Motor neuron (in vitro differentiated cells): Measurements from ENCODE around the gene RABEP2. TPM values are rescaled to one million over a fixed set of nuclear protein-coding genes. Genes with fewer than 3 reads are reported as not detected.
"Not testable (repeated sequence)": the region's sequence is repeated elsewhere in the genome, so short reads cannot be mapped to it uniquely, and the experiment has no call there.

ENCODE experiments used
- ATAC-seq, 8 experiments: fragments of 200-7000 bp; cut with Tn5 transposase; replicated peaks in 6 of 8; 2 replicates each; pipeline ENCODE4 v1.8.0; 2021; ENCODE audit warnings: mild to moderate bottlenecking in 8 of 8, moderate library complexity in 8 of 8
- H3K27ac ChIP-seq, 2 donors: fragments of 250-450 bp; sonication (Bioruptor Pico); 2 replicates each; pipeline ENCODE4 v1.9.0; 2021; ENCODE audit warnings: antibody characterized with exemption in 2 of 2, mild to moderate bottlenecking in 2 of 2, moderate library complexity in 1 of 2
- H3K4me1 ChIP-seq, 2 donors: fragments of 250-450 bp; sonication (Bioruptor Pico); replicated peaks in 1 of 2; 2 replicates each; pipeline ENCODE4 v1.6.1; 2021; ENCODE audit warnings: antibody characterized with exemption in 2 of 2, mild to moderate bottlenecking in 2 of 2, moderate library complexity in 1 of 2
- H3K4me3 ChIP-seq, 5 donors: fragments of 250-450 bp; sonication (Bioruptor Pico); 2 replicates each; pipeline ENCODE4 v1.9.0; 2021; ENCODE audit warnings: antibody characterized with exemption in 5 of 5, mild to moderate bottlenecking in 5 of 5, moderate library complexity in 4 of 5
- WGBS, 10 experiments: fragments of 450-650 bp; shearing (Covaris generic); methylation state at CpG; one replicate each; pipeline ENCODE4 v1.0.0; 2022; 5-methylcytosine and 5-hydroxymethylcytosine counted together
- in situ Hi-C, 9 experiments: fragments of 400-800 bp; cut with MboI; loops; one replicate each; pipeline ENCODE4 v1.15.0; 2021; ENCODE audit warnings: low sequenced_read_pairs in 9 of 9, low pct_unique_long_range_greater_than_20kb in 2 of 9; ENCODE audit not compliant: unreplicated experiment in 9 of 9
- total RNA-seq, 8 experiments: library from RNA; unstranded; fragments of 300-600 nt; gene quantifications; 2 replicates each; pipeline versions ENCODE4 v1.2.3 to v1.2.4, GENCODE V29; 2022

RABEP2 gene
- total RNA-seq, 8 experiments from 2014 or later, result 8.2 to 22.9 (median 11.1) TPM

- in situ Hi-C loops, result no loop called here
- ATAC-seq, result no peak
- WGBS, 10 experiments, result 45 to 92% (median 83%) methylated on average over 1 to 5 of the region's 15 CpGs; no CpG with 5 or more reads in 5 of the 10 experiments
Observed at GRCh38 chr16:28898266-28898665, 26.8 kb downstream of the RABEP2 start.

DNA sequence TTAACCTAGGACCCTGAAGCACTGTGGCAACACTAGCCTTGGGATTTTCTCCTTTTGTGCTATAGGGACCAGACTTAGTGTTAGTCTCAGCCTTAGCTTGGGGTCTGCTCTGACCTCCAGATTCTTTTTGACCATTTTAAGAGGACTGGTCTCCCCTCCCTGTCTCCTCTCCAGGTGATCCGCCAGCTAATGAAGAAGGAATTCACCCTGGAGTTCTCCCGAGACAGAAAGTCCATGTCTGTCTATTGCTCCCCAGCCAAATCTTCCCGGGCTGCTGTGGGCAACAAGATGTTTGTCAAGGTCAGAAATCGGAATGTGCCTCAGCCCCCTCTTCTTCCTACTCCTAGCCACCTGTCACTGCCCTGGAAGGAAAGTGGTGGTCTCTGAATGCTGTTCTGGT lies 27.2 kb downstream of the RABEP2 start:
- 60 to 100% (median 80%) methylated on average over 1 to 3 of the region's 4 CpGs; no CpG with 5 or more reads in 4 of the 10 experiments for WGBS, 10 experiments
- H3K4me3 ChIP-seq, result no peak overlapping the region
- no peaks in the 10 kb centered on the region for H3K4me1 ChIP-seq
- no peak overlapping the region for H3K27ac ChIP-seq
- ATAC-seq, result no peak
- in situ Hi-C loops, result no loop called here

More at GRCh38 chr16:28898266-28898665, 26.8 kb downstream of the RABEP2 start:
- Histone ChIP-seq H3K4me1 (no peaks in the 10 kb centered on the region), H3K27ac (no peak overlapping the region), H3K4me3 (no peak overlapping the region)

DNA sequence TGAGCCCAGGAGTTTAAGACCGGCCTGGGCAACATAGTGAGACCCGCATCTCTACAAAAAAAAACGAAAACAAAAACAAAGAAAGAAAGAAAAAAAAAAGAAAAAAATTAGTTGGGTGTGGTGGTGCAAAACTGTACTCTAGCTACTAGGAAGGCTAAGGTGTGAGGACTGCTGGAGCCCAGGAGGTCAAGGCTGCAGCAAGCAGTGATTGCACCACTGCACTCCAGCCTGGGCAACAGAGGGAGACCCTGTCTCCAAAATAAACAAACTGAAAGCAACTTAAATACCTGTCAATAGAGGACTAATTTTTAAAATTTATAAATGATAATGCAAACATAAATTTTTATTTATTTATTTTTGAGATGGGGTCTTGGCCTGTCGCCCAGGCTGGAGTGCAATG lies 29.4 kb downstream of the RABEP2 start:
- in situ Hi-C loops, result no loop called here
- Histone ChIP-seq H3K4me1 (no peaks in the 10 kb centered on the region), H3K4me3 (no peak overlapping the region), H3K27ac (no peak overlapping the region)
- 50 to 100% (median 86%) methylated on average over 1 to 4 of the region's 4 CpGs; no CpG with 5 or more reads in 1 of the 10 experiments for WGBS, 10 experiments
- no peak for ATAC-seq

DNA sequence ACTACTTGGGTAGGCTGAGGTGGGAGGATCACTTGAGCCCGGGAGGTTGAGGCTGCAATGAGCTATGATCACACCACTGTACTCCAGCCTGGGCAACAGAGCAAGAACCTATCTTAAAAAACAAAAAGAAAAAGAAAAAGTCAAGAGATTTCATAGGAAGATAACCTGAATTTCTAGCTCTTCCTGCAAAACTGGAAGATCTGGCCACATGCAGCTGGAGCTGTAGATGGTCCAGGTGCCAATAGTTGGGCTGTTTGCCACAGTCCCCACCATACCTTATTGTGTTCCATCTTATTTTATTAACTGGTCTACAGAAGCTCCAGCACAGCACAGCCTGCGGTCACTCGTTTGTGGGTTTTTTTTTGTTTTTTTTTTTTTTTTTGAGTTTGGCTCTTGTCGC lies 31.7 kb downstream of the RABEP2 start:
- Histone ChIP-seq H3K27ac (no peak overlapping the region), H3K4me1 (no peaks in the 10 kb centered on the region), H3K4me3 (no peak overlapping the region)
- in situ Hi-C loops, result no loop called here
- ATAC-seq, result no peak
- WGBS, 10 experiments, result 72 to 94% (median 86%) methylated on average over 1 to 4 of the region's 4 CpGs; no CpG with 5 or more reads in 2 of the 10 experiments

DNA sequence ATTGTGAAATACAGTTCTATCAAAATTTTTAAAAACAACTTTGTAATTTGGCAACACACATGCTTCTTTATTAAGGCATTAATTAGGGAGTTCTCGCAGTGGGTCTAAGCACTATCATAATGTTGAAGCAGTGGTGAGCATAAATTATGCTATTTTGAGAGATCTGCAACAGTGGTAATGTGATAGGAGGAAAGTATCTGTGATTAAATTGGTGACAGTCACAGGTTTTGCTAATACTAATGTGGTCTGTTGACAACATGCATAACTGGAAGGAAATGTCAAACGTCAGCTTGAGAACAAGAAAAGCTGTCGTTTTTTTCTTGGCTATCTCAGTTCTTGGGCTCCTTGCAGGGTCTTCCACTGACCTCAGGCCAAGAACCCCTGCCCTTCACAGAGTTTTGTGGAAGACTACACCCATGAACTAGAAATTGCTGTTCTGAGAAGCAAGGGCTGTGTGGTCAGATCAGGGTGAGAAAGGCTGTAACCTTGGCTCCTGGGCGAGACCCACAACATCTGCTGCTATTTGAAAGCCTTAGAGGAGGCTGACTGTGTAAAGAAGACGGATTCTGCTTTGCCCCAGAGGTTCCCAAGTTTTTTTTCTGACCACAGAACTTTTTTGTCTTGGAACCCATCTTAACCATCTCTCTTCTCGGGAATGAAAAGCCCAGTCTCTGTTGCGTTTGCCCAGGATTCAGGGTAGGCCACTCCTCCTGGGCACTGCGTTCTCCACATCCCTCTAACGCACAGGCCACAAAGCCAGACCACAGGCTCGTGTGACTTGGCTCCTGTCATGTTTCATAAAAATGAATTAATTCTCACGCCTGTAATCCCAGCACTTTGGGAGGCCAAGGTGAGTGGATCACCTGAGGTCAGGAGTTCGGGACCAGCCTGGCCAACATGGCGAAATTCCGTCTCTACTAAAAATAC lies 32.8 kb downstream of the RABEP2 start:
- no peaks in the 10 kb centered on the region for H3K4me1 ChIP-seq
- no peak overlapping the region for H3K27ac ChIP-seq
- WGBS, 10 experiments, result 51 to 86% (median 79%) methylated on average over 2 to 12 of the region's 14 CpGs
- no peak overlapping the region for H3K4me3 ChIP-seq
- peak in 2 of 8 experiments; percentile 86 to 94 for ATAC-seq
- in situ Hi-C loops, result no loop called here

GRCh38 chr16:28890355-28890754 lies 34.7 kb downstream of the RABEP2 start:
- ATAC-seq, in situ Hi-C loops: not testable (repeated sequence)

GRCh38 chr16:28886945-28887344 lies 38.1 kb downstream of the RABEP2 start:
- no peak overlapping the region for H3K27ac ChIP-seq
- ATAC-seq, result no peak
- in situ Hi-C loops, result no loop called here

More at GRCh38 chr16:28890355-28890754, 34.7 kb downstream of the RABEP2 start:
- H3K4me1 ChIP-seq, H3K4me3 ChIP-seq, H3K27ac ChIP-seq: not testable (repeated sequence)
- WGBS, 10 experiments, result 79 to 100% (median 100%) methylated on average over 2 to 5 of the region's 5 CpGs

GRCh38 chr16:28884045-28884444 lies 41.0 kb downstream of the RABEP2 start:
- Histone ChIP-seq H3K4me3 (no peak overlapping the region), H3K4me1 (peaks cover 12 to 19% of the 10 kb centered on the region in 2 donors), H3K27ac (no peak overlapping the region)
- in situ Hi-C loops, result no loop called here
- ATAC-seq, result no peak
- 75 to 100% (median 92%) methylated on average over 1 to 6 of the region's 6 CpGs; no CpG with 5 or more reads in 1 of the 10 experiments for WGBS, 10 experiments

More at GRCh38 chr16:28886945-28887344, 38.1 kb downstream of the RABEP2 start:
- WGBS, 10 experiments, result 20 to 79% (median 63%) methylated on average over 2 to 8 of the region's 10 CpGs; no CpG with 5 or more reads in 6 of the 10 experiments
- Histone ChIP-seq H3K4me1 (peaks cover 11 to 14% of the 10 kb centered on the region in 2 donors), H3K4me3 (no peak overlapping the region)

DNA sequence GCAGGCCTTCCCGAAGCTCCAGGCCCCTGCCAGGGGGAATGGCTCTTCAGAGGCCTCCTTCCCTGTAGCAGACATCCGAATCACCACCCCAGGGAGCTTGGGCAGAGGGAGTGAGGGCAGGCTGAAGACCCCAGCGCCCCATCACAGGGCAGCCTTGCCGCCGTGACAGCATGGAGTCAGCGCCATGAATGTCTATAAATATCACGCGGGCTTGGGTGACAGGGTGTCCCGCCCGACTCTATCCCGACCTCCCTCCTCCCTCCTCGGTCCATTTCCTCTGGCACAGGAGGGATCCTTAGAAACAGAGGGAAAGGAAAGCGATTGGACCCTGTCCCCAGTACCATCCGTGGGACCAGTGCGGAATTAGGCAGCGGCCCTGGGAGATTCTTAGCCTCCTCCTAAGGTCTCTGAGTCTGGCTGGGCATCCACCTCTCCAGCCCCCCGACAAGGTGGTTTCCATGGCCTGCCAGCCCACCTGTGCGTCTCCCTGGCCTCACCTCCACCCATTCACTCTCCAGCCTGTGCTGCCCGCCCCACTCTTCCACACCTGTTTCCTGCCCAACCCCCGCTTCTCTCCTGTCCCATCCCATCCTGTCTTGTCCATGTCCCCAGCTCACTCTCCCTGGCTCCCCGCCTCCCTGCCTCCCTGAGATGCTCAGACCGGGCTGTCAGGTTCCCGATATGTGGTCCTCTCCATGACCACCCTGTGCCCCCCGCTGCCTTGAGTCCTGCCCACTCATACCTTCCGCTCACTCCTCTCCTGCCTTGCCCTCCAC lies 41.6 kb downstream of the RABEP2 start:
- Histone ChIP-seq H3K4me1 (peaks cover 17 to 23% of the 10 kb centered on the region in 2 donors), H3K27ac (peak overlapping the region in 1 of 2 donors; percentile 17), H3K4me3 (no peak overlapping the region)
- in situ Hi-C loops, result no loop called here
- 27 to 100% (median 69%) methylated on average over 2 to 13 of the region's 25 CpGs; no CpG with 5 or more reads in 2 of the 10 experiments for WGBS, 10 experiments
- ATAC-seq, result no peak

- H3K4me1 ChIP-seq, result peaks cover 17 to 23% of the 10 kb centered on the region in 2 donors
- in situ Hi-C loops, result no loop called here
- 59 to 62% (median 61%) methylated on average over 1 to 3 of the region's 24 CpGs; no CpG with 5 or more reads in 6 of the 10 experiments for WGBS, 10 experiments
- H3K27ac ChIP-seq, result peak overlapping the region in 1 of 2 donors; percentile 17
- no peak overlapping the region for H3K4me3 ChIP-seq
- peak in 3 of 8 experiments; percentile 4 to 11 (median 4) for ATAC-seq
Observed at GRCh38 chr16:28882551-28883160, 42.4 kb downstream of the RABEP2 start.

GRCh38 chr16:28881565-28881964 lies 43.5 kb downstream of the RABEP2 start:
- H3K27ac ChIP-seq, in situ Hi-C loops, H3K4me3 ChIP-seq, ATAC-seq: not testable (repeated sequence)
- WGBS, 10 experiments, result 66 to 100% (median 100%) methylated on average over 1 to 4 of the region's 4 CpGs; no CpG with 5 or more reads in 2 of the 10 experiments
- peaks cover 17 to 30% of the 10 kb centered on the region in 2 donors for H3K4me1 ChIP-seq

DNA sequence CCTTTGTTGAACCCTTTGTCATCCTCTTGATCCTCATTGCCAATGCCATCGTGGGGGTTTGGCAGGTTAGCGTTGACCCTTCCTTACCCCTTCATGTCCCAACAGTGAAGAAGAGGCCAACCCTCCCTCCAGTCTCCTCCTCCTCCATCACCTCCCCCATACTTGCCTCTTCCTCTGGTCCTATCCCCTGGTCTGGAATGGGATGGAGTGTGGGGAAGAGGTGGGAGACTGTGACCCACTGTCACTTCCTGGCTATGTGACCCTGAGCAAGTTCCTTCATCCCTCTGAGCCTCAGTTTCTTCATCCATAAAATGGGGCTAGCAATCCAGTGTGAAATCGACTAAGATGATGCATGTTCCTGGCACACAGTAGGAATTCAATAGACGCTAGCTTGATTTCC lies 44.1 kb downstream of the RABEP2 start:
- no peak overlapping the region for H3K4me3 ChIP-seq
- in situ Hi-C loops, result no loop called here
- 30 to 100% (median 86%) methylated on average over 1 to 4 of the region's 4 CpGs; no CpG with 5 or more reads in 4 of the 10 experiments for WGBS, 10 experiments

More for the DNA sequence above, 44.1 kb downstream of the RABEP2 start:
- H3K27ac ChIP-seq, result no peak overlapping the region
- ATAC-seq, result no peak
- H3K4me1 ChIP-seq, result peaks cover 17 to 30% of the 10 kb centered on the region in 2 donors
